Vagina (tissue), 2 donors: Measurements from ENCODE around the gene SMIM1. TPM values are rescaled to one million over a fixed set of nuclear protein-coding genes. Genes with fewer than 3 reads are reported as not detected.

ENCODE experiments used
- DNase-seq, 2 donors: peaks; one replicate each; pipeline ENCODE4 v3.0.0-alpha.2; 2017; ENCODE audit errors: extremely low spot score in 2 of 2
- H3K27ac ChIP-seq: fragments of 200-600 bp; sonication (generic); one replicate; pipeline ENCODE4 v1.5.1; 2019
- H3K27me3 ChIP-seq: fragments of 200-600 bp; sonication (generic); one replicate; pipeline ENCODE4 v1.5.1; 2019
- H3K36me3 ChIP-seq, 2 donors: fragments of 200-600 bp; sonication (generic); one replicate each; pipeline ENCODE4 v1.5.1; 2017 to 2019
- H3K4me1 ChIP-seq: fragments of 200-600 bp; sonication (generic); one replicate; pipeline ENCODE4 v1.5.1; 2019
- H3K4me3 ChIP-seq, 2 donors: fragments of 200-600 bp; sonication (generic); 1 replicate in 1 of 2; 2 replicates in 1 of 2; pipeline ENCODE4 v1.5.1; 2016 to 2019
- H3K9me3 ChIP-seq: fragments of 200-600 bp; sonication (generic); one replicate; pipeline ENCODE4 v1.5.1; 2019
- POLR2A ChIP-seq, 2 donors: fragments of 450-650 bp; IDR thresholded peaks; one replicate each; pipeline ENCODE4 v1.6.1; 2017; ENCODE audit warnings: antibody characterized with exemption in 2 of 2, mild to moderate bottlenecking in 2 of 2, moderate library complexity in 2 of 2
- POLR2AphosphoS5 ChIP-seq, 2 donors: sonication (generic); formaldehyde crosslinking; IDR thresholded peaks; one replicate each; pipeline ENCODE4 v1.9.0; 2017; ENCODE audit warnings: antibody characterized with exemption in 2 of 2, mild to moderate bottlenecking in 2 of 2, low read depth in 1 of 2; ENCODE audit not compliant: insufficient read depth in 1 of 2
- intact Hi-C: fragments of 100-400 bp; cut with DNase I; formaldehyde crosslinking; loops from one replicate; pipeline ENCODE4 v1.15.1; 2023
- total RNA-seq: library from RNA; depleted of rRNA; stranded (reverse); fragments of >200 nt; gene quantifications from one replicate; pipeline ENCODE4 v1.2.3, GENCODE V29; 2016
- TF ChIP-seq, protein P1 (sequence below), 3 experiments: fragments of 450-650 bp in 2 of 3; fragments of 200-600 bp in 1 of 3; sonication (generic) in 1 of 3; IDR thresholded peaks; one replicate each; pipeline ENCODE4 v1.5.1; 2017 to 2019; ENCODE audit warnings: antibody characterized with exemption in 3 of 3, mild to moderate bottlenecking in 2 of 3, moderate library complexity in 2 of 3

SMIM1 gene
- total RNA-seq, 1 donor from 2014 or later: not detected

DNA sequence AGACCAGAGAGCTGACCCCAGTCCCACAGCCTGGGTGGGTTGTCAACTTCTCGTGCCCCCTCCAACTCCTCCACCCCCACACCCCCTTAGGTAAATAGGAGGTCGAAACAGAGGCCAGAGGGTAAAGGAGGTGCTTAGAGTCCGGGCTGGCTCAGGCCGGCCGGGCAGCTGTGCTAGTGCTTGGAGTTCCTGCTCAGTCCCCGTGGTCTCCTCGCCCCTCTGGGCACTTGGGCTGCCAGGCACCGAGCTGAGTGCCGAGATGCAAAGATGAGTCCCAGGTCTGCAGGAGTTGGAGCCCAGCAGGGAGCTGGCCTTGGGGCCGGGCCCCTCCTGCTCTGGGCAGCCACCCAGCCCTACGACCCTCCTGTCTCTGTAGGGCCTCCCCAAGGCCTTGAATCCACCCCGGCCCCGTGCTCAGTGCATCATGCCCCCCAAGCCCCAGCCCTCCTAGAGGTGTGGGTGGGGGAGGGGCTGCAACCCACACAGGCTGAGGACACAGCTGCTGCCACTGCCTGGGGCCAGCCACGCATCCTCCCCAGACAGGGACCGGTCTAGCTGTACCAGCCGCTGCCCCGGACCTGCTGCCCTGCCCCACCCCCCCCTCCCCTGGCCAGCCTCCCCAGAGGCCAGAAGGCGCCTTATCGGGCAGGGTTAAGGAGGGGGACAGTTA lies 1.9 kb downstream of the SMIM1 start:
- Histone ChIP-seq H3K27me3 (no peaks in the 10 kb centered on the region), H3K27ac (peak overlapping the region; percentile 23), H3K9me3 (no peaks in the 10 kb centered on the region), H3K4me1 (peaks cover 54% of the 10 kb centered on the region), H3K4me3 (no peak overlapping the region), H3K36me3 (peaks cover 0 to 6% of the 10 kb centered on the region in 2 donors)
- TF ChIP-seq POLR2AphosphoS5 (IDR thresholded peaks at IDR 0.05; ENCODE audit: insufficient read depth in 1 of 2, low read depth in 1 of 2): no peak
- no peak for TF ChIP-seq POLR2A (IDR thresholded peaks at IDR 0.05)
- TF ChIP-seq, protein P1, sequence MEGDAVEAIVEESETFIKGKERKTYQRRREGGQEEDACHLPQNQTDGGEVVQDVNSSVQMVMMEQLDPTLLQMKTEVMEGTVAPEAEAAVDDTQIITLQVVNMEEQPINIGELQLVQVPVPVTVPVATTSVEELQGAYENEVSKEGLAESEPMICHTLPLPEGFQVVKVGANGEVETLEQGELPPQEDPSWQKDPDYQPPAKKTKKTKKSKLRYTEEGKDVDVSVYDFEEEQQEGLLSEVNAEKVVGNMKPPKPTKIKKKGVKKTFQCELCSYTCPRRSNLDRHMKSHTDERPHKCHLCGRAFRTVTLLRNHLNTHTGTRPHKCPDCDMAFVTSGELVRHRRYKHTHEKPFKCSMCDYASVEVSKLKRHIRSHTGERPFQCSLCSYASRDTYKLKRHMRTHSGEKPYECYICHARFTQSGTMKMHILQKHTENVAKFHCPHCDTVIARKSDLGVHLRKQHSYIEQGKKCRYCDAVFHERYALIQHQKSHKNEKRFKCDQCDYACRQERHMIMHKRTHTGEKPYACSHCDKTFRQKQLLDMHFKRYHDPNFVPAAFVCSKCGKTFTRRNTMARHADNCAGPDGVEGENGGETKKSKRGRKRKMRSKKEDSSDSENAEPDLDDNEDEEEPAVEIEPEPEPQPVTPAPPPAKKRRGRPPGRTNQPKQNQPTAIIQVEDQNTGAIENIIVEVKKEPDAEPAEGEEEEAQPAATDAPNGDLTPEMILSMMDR (IDR thresholded peaks at IDR 0.05): no peak
- DNase-seq: no peak
- intact Hi-C loops: no loop called here

DNA sequence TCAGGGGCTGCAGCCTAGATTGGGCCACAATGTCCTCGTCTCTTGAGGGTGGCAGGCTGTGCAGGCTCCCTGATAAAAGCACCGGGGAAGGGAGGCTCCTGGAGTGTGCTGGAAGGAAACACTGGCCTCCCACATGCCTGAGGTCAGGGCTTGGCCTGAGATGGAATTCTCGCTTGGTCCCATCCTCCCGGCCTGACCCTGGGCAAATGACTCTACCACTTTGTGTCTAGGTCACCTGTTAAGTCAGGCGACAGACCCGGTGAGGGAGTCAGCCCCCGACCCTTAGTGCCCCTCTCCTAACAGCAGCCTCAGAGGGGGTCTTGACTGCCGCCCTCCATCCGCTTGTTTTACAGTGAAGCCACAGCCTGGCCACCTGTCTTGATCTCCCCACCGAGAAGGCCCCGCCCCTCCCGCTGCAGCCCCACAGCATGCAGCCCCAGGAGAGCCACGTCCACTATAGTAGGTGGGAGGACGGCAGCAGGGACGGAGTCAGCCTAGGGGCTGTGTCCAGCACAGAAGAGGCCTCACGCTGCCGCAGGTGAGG lies 2.5 kb downstream of the SMIM1 start:
- peak overlapping the region; percentile 23 for H3K27ac ChIP-seq
- H3K27me3 ChIP-seq: no peaks in the 10 kb centered on the region
- no peaks in the 10 kb centered on the region for H3K9me3 ChIP-seq
- TF ChIP-seq, protein P1 (IDR thresholded peaks at IDR 0.05): no peak
- TF ChIP-seq POLR2A (IDR thresholded peaks at IDR 0.05) (no peak), POLR2AphosphoS5 (IDR thresholded peaks at IDR 0.05; ENCODE audit: insufficient read depth in 1 of 2, low read depth in 1 of 2) (no peak)
- peaks cover 54% of the 10 kb centered on the region for H3K4me1 ChIP-seq
- intact Hi-C loops: no loop called here
- H3K36me3 ChIP-seq: peaks cover 0 to 12% of the 10 kb centered on the region in 2 donors
- no peak for DNase-seq
- no peak overlapping the region for H3K4me3 ChIP-seq

DNA sequence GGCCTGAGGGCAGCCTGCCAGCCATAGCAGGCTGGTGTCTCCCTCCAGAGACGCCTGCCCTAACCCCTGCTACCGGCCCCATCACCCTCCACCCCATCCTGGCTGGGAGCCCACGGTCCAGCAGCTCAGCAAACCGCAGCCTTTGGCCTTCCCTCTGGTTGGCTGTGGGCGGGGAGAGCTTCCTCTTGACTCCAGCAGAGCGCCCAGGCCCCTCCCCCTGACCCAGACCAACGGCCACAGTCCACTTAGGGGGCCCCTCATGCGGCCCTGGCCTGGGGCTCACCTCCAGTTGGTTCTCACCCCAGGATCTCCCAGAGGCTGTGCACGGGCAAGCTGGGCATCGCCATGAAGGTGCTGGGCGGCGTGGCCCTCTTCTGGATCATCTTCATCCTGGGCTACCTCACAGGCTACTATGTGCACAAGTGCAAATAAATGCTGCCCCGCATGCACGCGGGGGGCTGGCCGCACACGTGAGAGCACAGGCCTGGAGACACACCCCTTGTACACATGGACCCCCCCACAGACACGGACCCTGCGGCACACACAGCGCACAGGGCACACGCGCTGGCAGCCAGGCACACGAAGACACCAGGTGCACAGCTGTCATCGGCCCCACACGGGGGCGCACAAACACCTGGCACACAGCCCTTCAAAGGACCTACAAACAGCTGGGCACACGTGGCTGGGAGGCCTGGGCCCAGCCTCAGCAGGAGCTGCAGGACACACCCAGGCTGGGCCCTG lies 3.1 kb downstream of the SMIM1 start:
- H3K4me3 ChIP-seq: no peak overlapping the region
- peaks cover 54% of the 10 kb centered on the region for H3K4me1 ChIP-seq
- intact Hi-C loops: no loop called here
- H3K36me3 ChIP-seq: peaks cover 0 to 18% of the 10 kb centered on the region in 2 donors
- H3K27me3 ChIP-seq: no peaks in the 10 kb centered on the region
- TF ChIP-seq POLR2AphosphoS5 (IDR thresholded peaks at IDR 0.05; ENCODE audit: insufficient read depth in 1 of 2, low read depth in 1 of 2): no peak
- TF ChIP-seq POLR2A (IDR thresholded peaks at IDR 0.05): no peak
- TF ChIP-seq, protein P1 (IDR thresholded peaks at IDR 0.05): no peak
- no peak for DNase-seq
- H3K27ac ChIP-seq: peak overlapping the region; percentile 23
- H3K9me3 ChIP-seq: no peaks in the 10 kb centered on the region

DNA sequence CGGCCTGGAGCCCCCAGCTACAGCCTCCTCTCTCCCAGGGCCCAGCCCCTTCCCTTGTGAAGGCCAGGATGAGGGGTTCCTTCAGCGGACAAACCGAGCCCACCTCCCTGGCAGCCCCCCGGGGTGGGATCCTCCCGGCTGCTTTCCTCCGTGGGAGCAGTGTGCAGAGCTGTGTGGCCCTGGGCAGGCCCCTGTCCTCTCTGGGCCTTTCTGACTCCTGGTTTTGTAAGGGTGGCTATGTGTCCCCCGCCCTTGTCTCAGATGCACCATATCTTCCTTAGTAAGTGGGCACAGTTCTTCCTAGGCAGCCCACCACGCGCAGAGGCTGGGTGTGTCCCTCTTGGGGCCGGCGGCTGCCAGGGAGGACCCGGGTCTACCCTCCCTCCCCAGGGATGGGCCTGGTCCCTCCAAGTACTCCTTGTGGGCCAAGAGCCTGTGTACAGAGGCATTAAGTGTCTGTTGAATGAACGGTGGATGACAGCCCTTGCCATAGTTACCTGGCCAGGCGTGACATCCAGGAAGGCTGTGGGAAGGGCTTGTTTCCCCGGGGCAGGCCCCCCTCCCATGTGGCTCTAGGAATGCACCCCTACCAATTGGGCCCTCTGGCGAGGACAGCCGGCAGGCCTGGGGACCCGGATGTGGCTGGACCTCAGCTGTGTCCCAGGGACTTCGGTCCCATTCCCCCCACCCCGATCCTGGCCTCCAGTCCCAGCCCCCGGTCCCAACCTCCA lies 3.8 kb downstream of the SMIM1 start:
- intact Hi-C loops: no loop called here
- TF ChIP-seq, protein P1 (IDR thresholded peaks at IDR 0.05): no peak
- TF ChIP-seq POLR2AphosphoS5 (IDR thresholded peaks at IDR 0.05; ENCODE audit: insufficient read depth in 1 of 2, low read depth in 1 of 2) (no peak), POLR2A (IDR thresholded peaks at IDR 0.05) (no peak)
- DNase-seq: no peak
- H3K36me3 ChIP-seq: peaks cover 0 to 25% of the 10 kb centered on the region in 2 donors
- peaks cover 49% of the 10 kb centered on the region for H3K4me1 ChIP-seq
- H3K9me3 ChIP-seq: no peaks in the 10 kb centered on the region
- H3K27me3 ChIP-seq: no peaks in the 10 kb centered on the region
- no peak overlapping the region for H3K4me3 ChIP-seq
- no peak overlapping the region for H3K27ac ChIP-seq
